PFSK-1 (cell line): Measurements from ENCODE around the gene FCHO1.

ENCODE experiments used
- FOXP2 ChIP-seq: optimal IDR thresholded peaks from 2 replicates; pipeline ENCODE3; 2011; ENCODE audit warnings: borderline replicate concordance, control low read depth, inconsistent platforms; ENCODE audit not compliant: insufficient read depth; ENCODE audit errors: extremely low read length, extremely low read depth
- POLR2AphosphoS5 ChIP-seq: IDR thresholded peaks from 2 replicates; pipeline ENCODE4 v1.6.1; 2012; ENCODE audit warnings: low read depth, mild to moderate bottlenecking, control low read depth, low read length, moderate library complexity
- SIN3A ChIP-seq: IDR thresholded peaks from 2 replicates; pipeline ENCODE4 v1.6.1; 2012; ENCODE audit warnings: mild to moderate bottlenecking, low read length, moderate library complexity, borderline replicate concordance; ENCODE audit not compliant: insufficient read depth
- TAF1 ChIP-seq: IDR thresholded peaks from 2 replicates; pipeline ENCODE4 v1.6.1; 2012; ENCODE audit warnings: low read length, control low read depth, borderline replicate concordance; ENCODE audit not compliant: insufficient read depth
- TF ChIP-seq, protein P1 (sequence below), 2 experiments: IDR thresholded peaks; 2 replicates each; pipeline versions ENCODE4 v1.6.1 to v1.8.0; 2011 to 2012; ENCODE audit warnings: low read depth in 2 of 2, low read length in 2 of 2, control low read depth in 1 of 2, inconsistent platforms in 1 of 2, mild to moderate bottlenecking in 1 of 2, moderate library complexity in 1 of 2; ENCODE audit not compliant: insufficient read depth in 1 of 2

FCHO1 gene

DNA sequence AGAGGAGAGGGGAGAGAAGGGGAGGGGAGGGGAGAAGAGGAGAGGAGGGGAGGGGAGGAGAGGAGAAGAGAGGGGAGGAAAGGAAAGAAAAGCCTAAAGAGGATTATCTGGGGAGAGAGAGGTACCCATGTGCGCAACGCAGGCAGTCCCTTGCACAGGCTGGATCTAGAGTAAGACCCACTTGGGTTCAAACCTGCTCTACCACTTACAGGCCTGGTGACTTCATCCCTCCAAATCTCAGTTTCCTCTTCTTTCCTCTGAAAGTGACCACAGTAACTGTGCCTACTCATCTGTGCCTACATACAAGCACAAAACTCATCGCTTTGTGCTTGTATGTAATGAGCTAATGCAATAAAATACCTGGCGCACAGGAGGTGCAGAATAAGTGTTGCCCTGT lies 32.7 kb upstream of the FCHO1 start:
- TF ChIP-seq TAF1: no peak; the same call in 1 of the 2 replicates
- TF ChIP-seq SIN3A: no peak
- no peak for TF ChIP-seq FOXP2
- no peak for TF ChIP-seq POLR2AphosphoS5
- TF ChIP-seq, protein P1, sequence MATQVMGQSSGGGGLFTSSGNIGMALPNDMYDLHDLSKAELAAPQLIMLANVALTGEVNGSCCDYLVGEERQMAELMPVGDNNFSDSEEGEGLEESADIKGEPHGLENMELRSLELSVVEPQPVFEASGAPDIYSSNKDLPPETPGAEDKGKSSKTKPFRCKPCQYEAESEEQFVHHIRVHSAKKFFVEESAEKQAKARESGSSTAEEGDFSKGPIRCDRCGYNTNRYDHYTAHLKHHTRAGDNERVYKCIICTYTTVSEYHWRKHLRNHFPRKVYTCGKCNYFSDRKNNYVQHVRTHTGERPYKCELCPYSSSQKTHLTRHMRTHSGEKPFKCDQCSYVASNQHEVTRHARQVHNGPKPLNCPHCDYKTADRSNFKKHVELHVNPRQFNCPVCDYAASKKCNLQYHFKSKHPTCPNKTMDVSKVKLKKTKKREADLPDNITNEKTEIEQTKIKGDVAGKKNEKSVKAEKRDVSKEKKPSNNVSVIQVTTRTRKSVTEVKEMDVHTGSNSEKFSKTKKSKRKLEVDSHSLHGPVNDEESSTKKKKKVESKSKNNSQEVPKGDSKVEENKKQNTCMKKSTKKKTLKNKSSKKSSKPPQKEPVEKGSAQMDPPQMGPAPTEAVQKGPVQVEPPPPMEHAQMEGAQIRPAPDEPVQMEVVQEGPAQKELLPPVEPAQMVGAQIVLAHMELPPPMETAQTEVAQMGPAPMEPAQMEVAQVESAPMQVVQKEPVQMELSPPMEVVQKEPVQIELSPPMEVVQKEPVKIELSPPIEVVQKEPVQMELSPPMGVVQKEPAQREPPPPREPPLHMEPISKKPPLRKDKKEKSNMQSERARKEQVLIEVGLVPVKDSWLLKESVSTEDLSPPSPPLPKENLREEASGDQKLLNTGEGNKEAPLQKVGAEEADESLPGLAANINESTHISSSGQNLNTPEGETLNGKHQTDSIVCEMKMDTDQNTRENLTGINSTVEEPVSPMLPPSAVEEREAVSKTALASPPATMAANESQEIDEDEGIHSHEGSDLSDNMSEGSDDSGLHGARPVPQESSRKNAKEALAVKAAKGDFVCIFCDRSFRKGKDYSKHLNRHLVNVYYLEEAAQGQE (IDR thresholded peaks at IDR 0.05; ENCODE audit: insufficient read depth in 1 of 2, low read depth in 2 of 2, low read length in 2 of 2): no peak

DNA sequence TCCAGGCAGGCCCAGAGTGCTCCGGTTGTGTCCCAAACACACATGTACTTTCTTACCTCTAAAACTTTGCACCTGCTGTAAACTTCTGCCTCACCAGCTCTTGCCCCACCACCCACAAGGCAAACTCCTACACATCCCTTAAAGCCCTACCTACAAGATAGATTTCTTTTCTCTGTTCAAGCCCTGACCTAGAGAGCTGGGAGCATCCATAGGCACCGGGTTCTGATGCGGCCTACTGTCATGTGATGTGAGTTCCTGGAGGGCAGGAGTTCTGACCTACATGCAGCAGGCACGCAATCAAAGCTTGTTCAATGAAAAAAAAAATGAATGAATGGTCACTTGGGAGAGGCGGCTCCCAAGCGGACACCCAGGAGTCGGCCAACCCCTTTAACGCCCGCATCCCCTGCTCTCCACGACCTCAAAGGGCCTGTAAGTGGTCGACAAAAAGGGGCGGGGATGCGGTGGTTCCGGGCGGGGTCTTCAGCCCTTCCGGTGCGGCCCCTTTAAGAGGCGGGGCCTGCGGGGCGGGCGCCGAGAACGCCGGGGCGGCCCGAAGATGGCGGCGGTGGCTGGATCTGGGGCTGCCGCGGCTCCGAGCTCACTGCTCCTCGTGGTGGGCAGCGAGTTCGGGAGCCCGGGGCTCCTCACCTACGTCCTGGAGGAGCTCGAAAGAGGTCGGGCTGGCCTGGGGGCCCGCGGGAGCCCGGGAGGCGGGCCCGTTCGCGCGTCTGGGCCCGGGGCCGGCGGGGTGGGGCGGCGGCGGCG lies 32.1 kb upstream of the FCHO1 start, which contains the start of gene MAP1S:
Gene MAP1S (plus strand): TSS at position 534 of the 765 bp plus-strand sequence. CDS start 23 bp downstream, at position 557.
- TF ChIP-seq TAF1 (peak; percentile 90), POLR2AphosphoS5 (peak; percentile 89), FOXP2 (peak; percentile 74), SIN3A (peak; percentile 59; the same call in 1 of the 2 replicates)
- TF ChIP-seq, protein P1 (IDR thresholded peaks at IDR 0.05; ENCODE audit: insufficient read depth in 1 of 2, low read depth in 2 of 2, low read length in 2 of 2): peak; percentile 9 to 22; a peak in 1 of 4 replicates

DNA sequence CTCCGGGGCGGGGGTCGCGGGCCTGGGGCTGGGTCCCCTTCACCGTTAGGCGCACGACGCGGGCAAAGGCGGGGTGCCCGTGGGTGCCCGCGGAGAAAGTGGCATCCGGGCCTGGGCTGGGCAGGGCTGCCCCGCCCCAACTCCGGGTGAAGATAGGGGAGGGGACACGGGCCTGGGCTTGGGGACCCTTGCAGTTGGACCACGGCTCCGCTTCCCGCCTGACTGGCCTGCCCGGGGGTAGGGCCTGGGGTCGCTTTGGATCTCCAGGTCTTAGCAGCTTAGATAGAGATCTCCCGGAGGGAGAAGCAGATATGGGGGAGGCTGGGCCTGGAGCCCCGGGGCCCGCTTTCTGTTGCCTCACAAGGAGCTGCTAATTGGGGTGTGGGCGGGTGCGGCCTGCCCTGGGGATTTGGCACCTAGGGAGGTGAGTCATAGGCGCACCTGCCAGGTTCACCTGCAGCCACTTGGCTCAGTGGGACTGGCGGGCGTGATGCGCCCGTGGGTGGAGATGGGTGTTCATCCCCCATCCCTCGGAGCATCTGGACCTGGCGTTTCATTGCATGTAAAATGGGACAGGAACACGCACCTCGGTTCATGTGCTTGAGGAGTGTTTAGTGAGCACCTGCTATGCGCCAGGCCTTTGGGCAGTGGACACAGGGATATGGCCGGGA lies 31.4 kb upstream of the FCHO1 start:
- TF ChIP-seq TAF1: no peak
- no peak for TF ChIP-seq FOXP2
- peak; percentile 41; the same call in 1 of the 2 replicates for TF ChIP-seq SIN3A
- TF ChIP-seq POLR2AphosphoS5: no peak
- TF ChIP-seq, protein P1 (IDR thresholded peaks at IDR 0.05; ENCODE audit: insufficient read depth in 1 of 2, low read depth in 2 of 2, low read length in 2 of 2): no peak

DNA sequence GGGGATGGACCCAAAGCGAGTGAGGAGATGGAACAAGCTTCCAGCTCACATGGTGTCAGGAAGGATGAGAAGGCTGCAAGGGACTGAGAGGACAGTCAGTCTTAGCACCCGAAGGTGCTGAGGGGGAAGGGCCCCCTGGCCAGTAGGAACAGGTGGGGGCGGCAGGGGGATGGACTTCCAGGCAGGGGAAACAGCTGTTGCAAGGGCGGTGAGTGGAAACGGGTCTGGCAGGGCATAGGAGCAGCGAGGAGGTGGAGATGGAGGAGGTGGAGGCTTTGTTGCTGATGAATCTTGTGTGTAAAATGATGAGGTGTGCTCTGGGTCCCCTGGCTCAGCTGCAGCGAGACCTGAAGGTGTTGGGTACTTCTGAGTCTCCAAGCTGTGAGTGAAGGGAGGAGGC lies 30.8 kb upstream of the FCHO1 start:
- TF ChIP-seq, protein P1 (IDR thresholded peaks at IDR 0.05; ENCODE audit: insufficient read depth in 1 of 2, low read depth in 2 of 2, low read length in 2 of 2): no peak
- TF ChIP-seq TAF1: no peak
- TF ChIP-seq POLR2AphosphoS5: no peak
- no peak for TF ChIP-seq SIN3A
- no peak for TF ChIP-seq FOXP2
